Activated CD4-positive, alpha-beta T cell treated with anti-CD3 and anti-CD28 coated beads, Interleukin-2, amount 50 U/mL, for 16 hours (primary cell): ENCODE measurements around the gene STAT4.

Experiments used
- DNase-seq: peaks from one replicate; pipeline ENCODE4 v3.0.0-alpha.2; 2020

The STAT4 gene

GRCh38 chr2:191038241-191038725 lies 112.5 kb downstream of the STAT4 start:
- DNase-seq = peak; percentile 81

- DNase-seq = no peak
Measured at GRCh38 chr2:191037351-191037750, 113.4 kb downstream of the STAT4 start.

- no peak for DNase-seq
Measured at GRCh38 chr2:191036363-191036762, 114.4 kb downstream of the STAT4 start.

- DNase-seq = no peak
Measured at GRCh38 chr2:191032588-191033429, 118.0 kb downstream of the STAT4 start.

DNA sequence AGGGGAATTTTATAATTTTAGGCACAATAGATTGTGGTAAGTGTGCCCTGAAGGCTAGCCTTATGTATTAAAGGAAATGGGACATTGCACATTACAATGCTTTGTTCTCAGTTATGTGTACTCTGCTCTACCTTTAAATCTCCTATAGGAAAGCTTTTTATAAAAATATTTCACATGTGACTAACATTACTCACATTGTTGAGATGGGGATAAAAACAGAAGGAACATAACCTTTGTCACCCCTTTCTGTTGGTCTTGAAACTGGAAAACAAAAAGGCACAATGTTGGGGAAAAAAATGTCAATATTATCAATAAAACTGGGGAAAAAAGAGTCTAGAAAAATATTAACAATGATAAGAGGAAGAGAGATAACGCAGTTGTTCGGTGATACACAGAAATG lies 119.5 kb downstream of the STAT4 start:
- DNase-seq = no peak

DNA sequence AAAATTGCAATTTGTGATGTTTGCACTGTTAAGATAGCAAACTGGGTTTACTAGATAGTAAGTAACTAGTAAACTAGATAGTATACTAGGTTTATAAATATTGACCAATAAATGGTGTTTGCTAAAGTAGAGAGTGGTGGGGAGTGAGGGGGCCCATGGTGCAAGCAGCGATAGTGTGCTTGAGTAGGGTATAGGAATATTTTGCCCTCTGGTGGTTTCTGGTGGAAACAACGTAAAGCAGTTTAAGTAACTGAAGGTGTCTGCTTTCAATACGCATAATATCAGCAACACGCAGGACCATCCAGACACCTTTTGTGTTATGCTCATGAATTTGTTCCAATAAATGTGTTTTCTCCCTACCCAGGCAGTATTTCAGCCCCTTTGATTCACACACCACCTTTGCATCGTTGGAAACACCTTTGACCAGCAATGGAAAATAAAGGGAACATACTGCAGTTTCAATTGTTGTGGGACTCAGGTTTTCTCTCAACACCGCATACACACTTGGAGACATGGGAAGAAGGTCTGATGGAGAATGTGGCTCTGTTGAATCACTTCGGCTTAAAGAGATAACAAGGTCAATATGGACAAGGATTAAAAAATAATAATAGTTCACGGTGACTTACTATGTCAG lies 120.2 kb downstream of the STAT4 start:
- peak; percentile 80 for DNase-seq

- peak; percentile 63 for DNase-seq
Measured at GRCh38 chr2:191029280-191029950, 121.4 kb downstream of the STAT4 start.

DNA sequence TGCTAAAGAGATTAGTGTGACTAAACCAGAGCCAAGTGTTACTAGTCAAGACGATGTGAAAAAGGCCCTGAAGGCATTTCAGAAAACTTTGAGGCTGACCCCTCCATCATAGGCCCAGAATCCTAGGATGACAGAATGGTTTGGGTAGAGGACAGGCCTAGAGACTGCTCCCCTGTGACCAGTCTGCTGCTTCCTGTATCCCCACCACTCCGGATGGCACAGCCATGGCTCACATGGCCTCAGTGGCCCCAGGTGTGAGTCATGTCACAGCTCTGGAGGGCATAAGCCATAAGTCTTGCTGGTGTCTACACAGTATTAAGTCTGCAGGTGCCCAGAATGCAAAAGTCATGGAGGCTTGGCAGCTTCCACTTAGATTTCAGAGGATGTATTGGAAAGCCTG lies 124.4 kb downstream of the STAT4 start:
- DNase-seq = no peak

GRCh38 chr2:191025135-191025534 lies 125.7 kb downstream of the STAT4 start:
- no peak for DNase-seq

- DNase-seq = peak; percentile 73
Measured at GRCh38 chr2:191023235-191023679, 127.5 kb downstream of the STAT4 start.

GRCh38 chr2:191020742-191021381 lies 129.9 kb downstream of the STAT4 start:
- DNase-seq = peak; percentile 75

- peak; percentile 97 for DNase-seq
Measured at GRCh38 chr2:191020221-191020741, 130.5 kb downstream of the STAT4 start.

GRCh38 chr2:191019376-191019775 lies 131.4 kb downstream of the STAT4 start:
- no peak for DNase-seq

DNA sequence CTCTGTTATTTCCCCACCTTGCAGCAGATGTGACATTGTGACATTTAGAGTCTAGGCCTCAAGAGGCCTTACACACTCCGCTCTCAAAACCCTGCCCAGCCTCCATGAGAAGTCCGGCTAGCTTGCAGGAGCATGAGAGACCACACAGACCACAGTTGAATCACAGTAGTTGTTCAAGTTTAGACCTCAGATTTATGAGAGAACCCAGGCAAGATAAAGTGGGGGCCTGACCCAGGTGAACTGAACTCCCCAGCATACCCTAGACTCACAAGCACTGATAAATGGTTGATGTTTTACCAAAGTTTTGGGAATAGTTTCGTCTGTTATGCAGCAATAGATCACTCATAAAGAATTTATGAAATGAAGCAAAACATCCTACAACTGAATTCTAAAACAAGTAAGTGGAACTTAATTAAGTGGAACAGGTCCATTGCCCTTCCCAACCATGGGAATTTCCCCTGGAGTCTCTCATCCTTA lies 132.1 kb downstream of the STAT4 start:
- DNase-seq = peak; percentile 66

DNA sequence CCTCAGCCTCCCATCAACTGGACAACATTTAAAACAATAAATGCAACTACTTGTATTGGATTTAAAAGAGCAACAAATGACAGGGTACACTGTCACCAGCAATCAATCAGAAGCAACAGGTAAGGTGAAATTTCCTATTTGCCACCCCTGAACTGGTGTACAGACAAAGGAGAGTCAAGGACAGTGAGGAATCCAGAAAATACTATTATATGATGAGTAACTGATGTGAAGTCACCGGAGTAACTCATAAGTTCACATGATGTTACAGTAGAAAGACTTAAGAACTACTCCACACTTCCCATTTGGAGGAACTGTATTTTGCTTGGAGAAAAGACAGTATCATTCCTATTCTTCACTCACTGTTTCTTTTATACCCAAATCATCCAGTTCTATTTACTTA lies 132.7 kb downstream of the STAT4 start:
- no peak for DNase-seq

- no peak for DNase-seq
Measured at GRCh38 chr2:191015831-191016230, 135.0 kb downstream of the STAT4 start.

DNA sequence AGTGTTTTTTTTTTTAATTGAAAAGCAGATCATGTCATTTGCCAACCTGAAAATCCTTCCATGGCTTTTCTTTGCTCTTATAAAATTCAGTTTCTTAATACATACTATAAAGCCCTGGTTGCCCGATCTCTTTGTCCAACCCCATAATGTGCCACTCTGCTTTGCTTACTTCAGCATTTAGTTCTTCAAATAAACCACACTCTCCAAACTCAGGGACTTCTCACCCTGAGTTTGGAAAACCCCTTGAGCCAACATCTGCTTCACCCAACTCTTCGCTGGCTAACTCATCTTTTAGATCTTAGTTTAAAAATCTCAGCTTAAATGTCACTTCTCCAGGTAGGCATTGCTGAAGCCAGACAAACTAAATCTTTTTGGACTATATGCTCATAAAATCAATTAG lies 135.6 kb downstream of the STAT4 start:
- peak; percentile 51 for DNase-seq

- DNase-seq = peak; percentile 47
Measured at GRCh38 chr2:191014653-191015020, 136.2 kb downstream of the STAT4 start.

DNA sequence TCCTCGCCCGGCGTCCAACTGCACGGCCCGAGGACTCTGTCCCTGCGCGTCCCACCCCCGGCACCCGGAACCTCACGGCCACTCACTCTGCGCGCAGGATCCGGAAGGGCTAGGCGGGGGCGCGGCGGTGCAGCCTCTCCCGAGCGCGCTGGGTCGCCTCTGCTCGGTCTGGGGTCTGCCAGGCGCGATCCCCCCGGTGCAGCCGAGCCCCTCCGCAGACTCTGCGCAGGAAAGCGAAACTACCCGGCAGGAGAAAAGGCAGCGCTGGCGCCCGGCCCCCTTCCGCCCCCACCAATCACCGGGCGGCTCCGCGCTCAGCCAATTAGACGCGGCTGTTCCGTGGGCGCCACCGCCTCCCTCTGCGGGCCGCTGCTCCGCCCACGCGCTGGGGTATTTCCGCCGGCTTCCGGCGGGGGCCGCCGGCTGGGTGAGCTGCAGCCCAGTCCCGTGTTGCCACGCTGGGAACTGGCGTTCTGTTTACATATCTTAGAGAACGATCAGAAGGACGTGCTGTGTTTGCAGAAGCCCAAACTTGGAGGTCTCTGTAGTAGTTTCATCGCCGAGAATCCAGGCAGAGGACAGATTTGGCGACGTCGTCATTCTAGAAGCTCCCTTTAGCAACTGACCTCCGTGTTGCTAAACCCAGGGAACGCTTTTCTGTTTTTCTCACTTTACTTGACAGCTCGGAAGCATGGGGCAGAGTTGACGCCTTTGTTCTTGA lies 136.7 kb downstream of the STAT4 start, which contains the start of gene STAT1:
Gene STAT1, minus strand, starts transcription at position 240 of the 721 bp plus-strand sequence. CDS start 4,168 bp downstream, outside the sequence.
- peak; percentile 97 for DNase-seq

DNA sequence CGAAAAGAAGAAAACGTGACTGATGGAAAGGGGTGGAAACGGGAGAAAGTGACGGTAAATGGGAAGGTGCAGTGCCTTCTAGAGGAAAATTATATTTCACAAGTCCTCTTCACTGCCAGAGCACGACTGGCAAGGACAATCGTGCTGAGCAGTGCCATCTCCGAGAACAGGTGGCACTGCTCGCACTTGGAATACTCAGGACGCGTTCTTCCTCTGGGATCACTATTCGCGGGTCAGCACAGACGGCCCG lies 137.2 kb downstream of the STAT4 start:
- DNase-seq = peak; percentile 39

DNA sequence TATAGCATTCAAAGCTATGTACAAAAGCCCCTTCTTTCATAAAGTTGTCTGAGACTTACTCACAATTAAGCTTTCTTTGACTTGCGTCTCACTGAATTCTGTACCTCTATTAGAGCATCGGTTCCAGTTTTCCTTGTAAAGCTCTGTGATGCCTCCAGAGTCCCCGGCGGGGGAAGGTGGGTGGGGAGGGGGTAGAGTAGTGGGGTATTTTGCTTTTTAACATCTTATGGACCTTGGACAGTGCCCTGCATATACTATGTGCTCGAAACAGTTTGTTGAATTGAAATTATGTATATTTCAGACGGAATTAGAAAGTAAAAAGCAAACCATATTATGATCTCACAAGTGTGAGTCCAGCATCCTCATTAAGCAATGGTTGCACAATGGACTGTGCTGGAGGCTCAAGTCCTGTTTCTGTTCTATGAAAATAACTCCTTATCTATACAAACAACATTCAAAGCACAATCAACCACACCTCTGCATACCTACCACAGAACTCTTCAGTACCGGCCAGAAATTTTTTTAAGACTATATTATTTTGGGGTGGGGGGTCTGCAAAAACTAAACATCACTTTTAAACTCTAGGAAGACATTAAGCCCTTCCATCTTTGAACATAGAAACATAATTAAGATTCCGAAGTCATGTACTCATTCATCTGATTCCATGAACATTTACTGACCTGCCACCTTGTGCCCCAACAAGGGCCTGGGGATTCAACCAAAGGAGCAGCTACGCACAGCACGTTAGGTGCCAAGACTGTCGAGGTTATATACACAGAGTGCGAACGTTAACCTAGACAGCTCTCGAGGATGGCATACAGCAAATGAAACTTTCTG lies 137.7 kb downstream of the STAT4 start:
- DNase-seq = no peak
